Endothelial cell (in vitro differentiated cells): ENCODE measurements around the gene SFRP5. TPM values are rescaled to one million over a fixed set of nuclear protein-coding genes. Genes with fewer than 3 reads are reported as not detected.

Source experiments
- DNase-seq: peaks from one replicate; pipeline ENCODE4 v3.0.0; 2021; ENCODE audit warnings: low spot score
- H3K27ac Mint-ChIP-seq: one replicate; pipeline ENCODE4 v1.8.0; 2021; ENCODE audit warnings: mixed read lengths, inconsistent platforms; ENCODE audit not compliant: unreplicated experiment
- H3K27me3 Mint-ChIP-seq: one replicate; pipeline ENCODE4 v1.8.0; 2021; ENCODE audit warnings: mild to moderate bottlenecking, moderate library complexity, mixed read lengths, inconsistent platforms; ENCODE audit not compliant: unreplicated experiment
- H3K36me3 Mint-ChIP-seq: one replicate; pipeline ENCODE4 v1.8.0; 2021; ENCODE audit warnings: mild to moderate bottlenecking, low read depth, mixed read lengths, inconsistent platforms; ENCODE audit not compliant: unreplicated experiment
- H3K4me1 Mint-ChIP-seq: one replicate; pipeline ENCODE4 v1.8.0; 2021; ENCODE audit warnings: mild to moderate bottlenecking, mixed read lengths, inconsistent platforms; ENCODE audit not compliant: unreplicated experiment
- H3K4me3 Mint-ChIP-seq: one replicate; pipeline ENCODE4 v1.8.0; 2021; ENCODE audit warnings: mild to moderate bottlenecking, mixed read lengths, inconsistent platforms; ENCODE audit not compliant: unreplicated experiment
- H3K9me3 Mint-ChIP-seq: one replicate; pipeline ENCODE4 v1.8.0; 2021; ENCODE audit warnings: mixed read lengths, inconsistent platforms; ENCODE audit not compliant: unreplicated experiment
- total RNA-seq: library from RNA; stranded (reverse); fragmentation: NEBNext Ultra II Directional; extraction: Animal tissue kit (Norgen Biotek cat#: 25700); gene quantifications from one replicate; pipeline ENCODE4 v1.2.1, GENCODE V29; 2021; ENCODE audit not compliant: unreplicated experiment
- TF ChIP-seq, protein P1 (sequence below): fragments of 200-600 bp; sonication (generic); IDR thresholded peaks from one replicate; pipeline ENCODE4 v1.5.0; 2021; ENCODE audit warnings: antibody characterized with exemption; ENCODE audit not compliant: unreplicated experiment

The SFRP5 gene
- total RNA-seq, 1 donor from 2014 or later: 3.5 TPM

DNA sequence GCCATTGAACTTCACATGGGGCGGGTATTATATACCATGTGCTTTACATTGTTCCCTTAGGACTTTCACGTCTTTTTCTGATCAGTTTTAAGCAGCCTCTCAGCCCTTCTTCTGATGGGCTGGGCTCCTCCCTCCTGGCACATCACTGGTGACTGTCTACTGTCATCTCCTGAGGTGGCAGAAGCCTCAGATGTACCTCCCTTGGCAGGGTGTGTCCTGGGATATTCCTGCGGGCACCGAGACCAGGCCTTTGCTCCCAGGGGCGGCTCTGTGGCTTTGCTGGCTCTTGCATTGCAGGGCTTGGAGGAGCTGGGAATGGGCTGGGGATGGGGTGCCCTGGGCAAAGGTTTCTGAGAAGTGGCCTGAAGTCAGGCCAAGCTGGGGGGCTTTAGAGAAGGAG, 43.2 kb upstream of the SFRP5 start:
- TF ChIP-seq, protein P1, sequence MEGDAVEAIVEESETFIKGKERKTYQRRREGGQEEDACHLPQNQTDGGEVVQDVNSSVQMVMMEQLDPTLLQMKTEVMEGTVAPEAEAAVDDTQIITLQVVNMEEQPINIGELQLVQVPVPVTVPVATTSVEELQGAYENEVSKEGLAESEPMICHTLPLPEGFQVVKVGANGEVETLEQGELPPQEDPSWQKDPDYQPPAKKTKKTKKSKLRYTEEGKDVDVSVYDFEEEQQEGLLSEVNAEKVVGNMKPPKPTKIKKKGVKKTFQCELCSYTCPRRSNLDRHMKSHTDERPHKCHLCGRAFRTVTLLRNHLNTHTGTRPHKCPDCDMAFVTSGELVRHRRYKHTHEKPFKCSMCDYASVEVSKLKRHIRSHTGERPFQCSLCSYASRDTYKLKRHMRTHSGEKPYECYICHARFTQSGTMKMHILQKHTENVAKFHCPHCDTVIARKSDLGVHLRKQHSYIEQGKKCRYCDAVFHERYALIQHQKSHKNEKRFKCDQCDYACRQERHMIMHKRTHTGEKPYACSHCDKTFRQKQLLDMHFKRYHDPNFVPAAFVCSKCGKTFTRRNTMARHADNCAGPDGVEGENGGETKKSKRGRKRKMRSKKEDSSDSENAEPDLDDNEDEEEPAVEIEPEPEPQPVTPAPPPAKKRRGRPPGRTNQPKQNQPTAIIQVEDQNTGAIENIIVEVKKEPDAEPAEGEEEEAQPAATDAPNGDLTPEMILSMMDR: no peak
- Mint-ChIP-seq H3K36me3 (no peaks in the 10 kb centered on the region), H3K27ac (no peak overlapping the region), H3K27me3 (peaks cover 1% of the 10 kb centered on the region), H3K9me3 (no peaks in the 10 kb centered on the region), H3K4me1 (no peaks in the 10 kb centered on the region), H3K4me3 (no peak overlapping the region)
- DNase-seq: no peak

DNA sequence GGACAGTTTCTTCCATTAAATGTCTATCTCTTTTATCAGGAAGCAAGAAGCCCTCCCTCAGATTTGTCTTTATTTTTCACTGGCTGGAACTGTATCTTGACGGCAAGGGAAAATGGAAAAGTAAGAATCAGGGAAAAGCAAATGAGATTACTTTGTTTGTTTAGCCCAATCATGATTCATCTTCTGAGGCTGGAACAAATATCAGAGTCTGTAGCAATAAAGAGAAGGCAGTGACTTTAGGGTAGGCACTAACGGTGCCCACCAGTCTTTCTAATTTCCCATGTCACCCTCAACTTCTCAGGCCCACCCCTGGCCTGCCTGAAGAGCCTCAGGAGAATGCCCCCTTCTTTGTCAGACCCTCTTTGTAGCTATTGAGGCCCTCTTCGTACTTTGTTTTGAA, 41.5 kb upstream of the SFRP5 start:
- Mint-ChIP-seq H3K4me1 (no peaks in the 10 kb centered on the region), H3K36me3 (no peaks in the 10 kb centered on the region), H3K27me3 (peaks cover 2% of the 10 kb centered on the region), H3K4me3 (no peak overlapping the region), H3K9me3 (no peaks in the 10 kb centered on the region), H3K27ac (no peak overlapping the region)
- no peak for DNase-seq
- TF ChIP-seq, protein P1: no peak

DNA sequence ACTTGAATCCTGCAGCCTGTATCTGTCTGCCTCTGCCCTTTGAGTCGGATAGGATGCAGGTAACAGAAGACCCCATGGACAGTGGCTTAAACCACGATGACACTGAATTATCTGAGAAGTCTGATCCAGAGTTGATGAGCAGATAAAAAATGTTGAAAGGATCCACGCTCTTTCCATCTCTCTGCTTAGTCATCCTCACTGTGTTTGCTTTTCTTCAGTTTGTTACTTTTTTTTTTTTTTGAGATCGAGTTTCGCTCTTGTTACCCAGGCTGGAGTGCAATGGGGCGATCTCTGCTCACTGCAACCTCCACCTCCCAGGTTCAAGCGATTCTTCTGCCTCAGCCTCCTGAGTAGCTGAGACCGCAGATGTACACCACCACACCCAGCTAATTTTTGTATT, 40.9 kb upstream of the SFRP5 start:
- H3K9me3 Mint-ChIP-seq: no peaks in the 10 kb centered on the region

DNA sequence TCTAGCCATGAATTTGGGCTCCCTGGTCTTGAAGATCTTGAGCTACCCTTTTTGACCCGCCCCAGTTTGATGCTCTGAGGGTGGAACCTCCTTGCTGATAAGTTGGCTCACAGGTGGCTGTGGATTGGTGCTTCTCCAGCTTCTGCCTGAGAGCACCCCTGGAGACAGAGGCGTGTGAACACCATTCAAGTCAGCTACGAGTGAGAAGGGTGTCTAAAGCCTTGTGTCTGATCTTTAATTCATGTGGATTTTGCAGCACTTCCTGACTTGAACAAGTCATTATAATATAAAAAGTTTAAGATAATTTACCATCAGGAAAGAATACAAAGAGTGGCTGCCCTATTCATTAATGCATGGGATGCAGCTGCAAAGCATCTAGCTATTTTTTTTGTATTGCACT, 40.2 kb upstream of the SFRP5 start:
- Mint-ChIP-seq H3K27me3 (peaks cover 2% of the 10 kb centered on the region), H3K4me1 (no peaks in the 10 kb centered on the region), H3K9me3 (no peaks in the 10 kb centered on the region), H3K4me3 (no peak overlapping the region), H3K36me3 (no peaks in the 10 kb centered on the region), H3K27ac (no peak overlapping the region)
- TF ChIP-seq, protein P1: no peak
- no peak for DNase-seq

More for the DNA sequence above, 40.9 kb upstream of the SFRP5 start:
- TF ChIP-seq, protein P1: no peak
- no peak for DNase-seq
- Mint-ChIP-seq H3K4me3 (no peak overlapping the region), H3K4me1 (no peaks in the 10 kb centered on the region), H3K27me3 (peaks cover 2% of the 10 kb centered on the region), H3K36me3 (no peaks in the 10 kb centered on the region), H3K27ac (no peak overlapping the region)

DNA sequence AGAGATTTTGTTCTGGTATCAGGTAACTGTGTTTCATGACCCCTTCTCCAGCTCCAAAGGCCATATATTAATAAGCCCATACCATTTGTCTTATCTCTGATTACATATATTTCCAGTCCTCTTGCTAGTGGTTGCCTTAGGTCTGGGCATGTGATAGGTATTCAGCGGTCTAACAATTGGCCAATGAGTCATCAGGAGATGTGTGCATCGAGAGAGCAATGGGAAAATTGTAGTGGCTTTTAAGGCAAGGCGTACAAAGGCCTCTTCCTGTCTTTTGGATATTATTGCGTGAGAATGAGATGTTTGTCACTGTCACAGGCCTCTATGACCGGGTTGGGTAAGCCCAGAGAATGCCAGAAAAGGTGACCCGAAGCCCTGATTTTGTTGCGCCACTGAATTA, 38.6 kb upstream of the SFRP5 start:
- Mint-ChIP-seq H3K27ac (no peak overlapping the region), H3K27me3 (peaks cover 2% of the 10 kb centered on the region)
- TF ChIP-seq, protein P1: no peak

More for the DNA sequence above, 38.6 kb upstream of the SFRP5 start:
- H3K4me1 Mint-ChIP-seq: no peaks in the 10 kb centered on the region
- no peak overlapping the region for H3K4me3 Mint-ChIP-seq
- no peaks in the 10 kb centered on the region for H3K36me3 Mint-ChIP-seq
- no peaks in the 10 kb centered on the region for H3K9me3 Mint-ChIP-seq
- no peak for DNase-seq
